Mesothelial cell of epicardium (in vitro differentiated cells): Measurements from ENCODE around the gene RIOX2. TPM values are rescaled to one million over a fixed set of nuclear protein-coding genes. Genes with fewer than 3 reads are reported as not detected.
"Not testable (repeated sequence)": the region's sequence is repeated elsewhere in the genome, so short reads cannot be mapped to it uniquely, and the experiment has no call there.

Experiments
- DNase-seq, 2 experiments: peaks; one replicate each; pipeline ENCODE4 v3.0.0; 2021; ENCODE audit warnings: low spot score in 2 of 2; ENCODE audit not compliant: unreplicated experiment in 2 of 2
- H3K27ac Mint-ChIP-seq: 2 replicates; pipeline ENCODE4 v1.8.0; 2021; ENCODE audit warnings: mixed read lengths
- H3K27me3 Mint-ChIP-seq: 2 replicates; pipeline ENCODE4 v1.8.0; 2021; ENCODE audit warnings: low read depth, mixed read lengths
- H3K36me3 Mint-ChIP-seq: 2 replicates; pipeline ENCODE4 v1.8.0; 2021; ENCODE audit warnings: mixed read lengths
- H3K4me1 Mint-ChIP-seq: 2 replicates; pipeline ENCODE4 v1.8.0; 2021; ENCODE audit warnings: mixed read lengths
- H3K4me3 Mint-ChIP-seq: 2 replicates; pipeline ENCODE4 v1.8.0; 2021; ENCODE audit warnings: mild to moderate bottlenecking, moderate library complexity, mixed read lengths
- H3K9me3 Mint-ChIP-seq: 2 replicates; pipeline ENCODE4 v1.8.0; 2021; ENCODE audit warnings: mixed read lengths
- CTCF ChIP-seq: fragments of 200-600 bp; sonication (generic); IDR thresholded peaks from one replicate; pipeline ENCODE4 v1.5.0; 2021; ENCODE audit warnings: antibody characterized with exemption; ENCODE audit not compliant: unreplicated experiment
- total RNA-seq: library from RNA; stranded (reverse); gene quantifications from 3 replicates; pipeline ENCODE4 v1.2.1, GENCODE V29; 2021

Gene RIOX2
- total RNA-seq, 1 donor from 2014 or later = 17.3 TPM

- no peaks in the 10 kb centered on the region for H3K27me3 Mint-ChIP-seq
- H3K36me3 Mint-ChIP-seq = peaks cover 6% of the 10 kb centered on the region
- no peaks in the 10 kb centered on the region for H3K9me3 Mint-ChIP-seq
- no peak for TF ChIP-seq CTCF
- DNase-seq = no peak
- peaks cover 10% of the 10 kb centered on the region for H3K4me1 Mint-ChIP-seq
- H3K27ac Mint-ChIP-seq = no peak overlapping the region
- no peak overlapping the region for H3K4me3 Mint-ChIP-seq
Measured at GRCh38 chr3:97911459-97911858, 60.8 kb downstream of the RIOX2 start.

GRCh38 chr3:97910931-97911351, 61.3 kb downstream of the RIOX2 start:
- Mint-ChIP-seq H3K9me3 (no peaks in the 10 kb centered on the region), H3K27me3 (no peaks in the 10 kb centered on the region), H3K36me3 (peaks cover 5% of the 10 kb centered on the region), H3K4me1 (peaks cover 10% of the 10 kb centered on the region), H3K4me3 (no peak overlapping the region), H3K27ac (no peak overlapping the region)
- TF ChIP-seq CTCF = no peak
- no peak for DNase-seq

GRCh38 chr3:97910236-97910831, 61.9 kb downstream of the RIOX2 start:
- H3K36me3 Mint-ChIP-seq, DNase-seq, H3K4me3 Mint-ChIP-seq, H3K27me3 Mint-ChIP-seq, H3K9me3 Mint-ChIP-seq, H3K27ac Mint-ChIP-seq: not testable (repeated sequence)
- H3K4me1 Mint-ChIP-seq = peaks cover 10% of the 10 kb centered on the region

GRCh38 chr3:97909830-97910229, 62.4 kb downstream of the RIOX2 start:
- DNase-seq, H3K9me3 Mint-ChIP-seq, H3K27ac Mint-ChIP-seq, H3K4me3 Mint-ChIP-seq, H3K36me3 Mint-ChIP-seq, H3K27me3 Mint-ChIP-seq: not testable (repeated sequence)
- H3K4me1 Mint-ChIP-seq = peaks cover 10% of the 10 kb centered on the region

GRCh38 chr3:97901313-97902248, 70.7 kb downstream of the RIOX2 start:
- DNase-seq = no peak
- H3K4me3 Mint-ChIP-seq = no peak overlapping the region
- H3K4me1 Mint-ChIP-seq = peaks cover 10% of the 10 kb centered on the region
- no peaks in the 10 kb centered on the region for H3K9me3 Mint-ChIP-seq
- no peak for TF ChIP-seq CTCF
- no peaks in the 10 kb centered on the region for H3K36me3 Mint-ChIP-seq
- H3K27ac Mint-ChIP-seq = peak overlapping the region; percentile 57
- H3K27me3 Mint-ChIP-seq = no peaks in the 10 kb centered on the region

- DNase-seq = no peak
- H3K4me1 Mint-ChIP-seq = peaks cover 10% of the 10 kb centered on the region
- TF ChIP-seq CTCF = no peak
- no peak overlapping the region for H3K27ac Mint-ChIP-seq
- H3K36me3 Mint-ChIP-seq = peaks cover 1% of the 10 kb centered on the region
- H3K4me3 Mint-ChIP-seq = no peak overlapping the region
- H3K27me3 Mint-ChIP-seq = no peaks in the 10 kb centered on the region
- H3K9me3 Mint-ChIP-seq = no peaks in the 10 kb centered on the region
Measured at GRCh38 chr3:97899331-97899730, 72.9 kb downstream of the RIOX2 start.
